Osteoblast (primary cell): Measurements from ENCODE around the gene RBM20. TPM values are rescaled to one million over a fixed set of nuclear protein-coding genes. Genes with fewer than 3 reads are reported as not detected.

Experiments
- DNase-seq: peaks from one replicate; pipeline ENCODE4 v3.0.0; 2011; ENCODE audit warnings: low spot score, mixed read lengths; ENCODE audit not compliant: insufficient read length; ENCODE audit errors: missing footprints
- H2AFZ ChIP-seq: 2 replicates; pipeline ENCODE4 v1.6.0; 2011; ENCODE audit warnings: mild to moderate bottlenecking, low read length
- H3K27ac ChIP-seq: 2 replicates; pipeline ENCODE4 v1.5.1; 2011; ENCODE audit warnings: mild to moderate bottlenecking, low read depth, low read length, moderate library complexity
- H3K27me3 ChIP-seq: 2 replicates; pipeline ENCODE4 v1.6.0; 2012; ENCODE audit warnings: mild to moderate bottlenecking, control low read depth, inconsistent platforms, low read length, moderate library complexity; ENCODE audit not compliant: insufficient read depth
- H3K36me3 ChIP-seq: 2 replicates; pipeline ENCODE4 v1.5.1; 2011; ENCODE audit warnings: mild to moderate bottlenecking, low read length, control low read depth, moderate library complexity; ENCODE audit not compliant: insufficient read depth
- H3K4me1 ChIP-seq: 2 replicates; pipeline ENCODE4 v1.5.1; 2011; ENCODE audit warnings: mild to moderate bottlenecking, low read length, control low read depth, moderate library complexity; ENCODE audit not compliant: insufficient read depth
- H3K4me2 ChIP-seq: 2 replicates; pipeline ENCODE4 v1.6.0; 2011; ENCODE audit warnings: mild to moderate bottlenecking, low read length; ENCODE audit not compliant: insufficient read depth
- H3K4me3 ChIP-seq: fragments of 200-600 bp; sonication (generic); 3 replicates; pipeline ENCODE4 v1.5.1; 2012; ENCODE audit warnings: mild to moderate bottlenecking, low read length, inconsistent platforms; ENCODE audit not compliant: insufficient read depth
- H3K79me2 ChIP-seq: 2 replicates; pipeline ENCODE4 v1.6.0; 2012; ENCODE audit warnings: mild to moderate bottlenecking, low read length, control low read depth, inconsistent platforms; ENCODE audit not compliant: insufficient read depth
- H3K9me3 ChIP-seq: 2 replicates; pipeline ENCODE4 v1.5.1; 2011; ENCODE audit warnings: low read depth, low read length, control low read depth
- H4K20me1 ChIP-seq: 2 replicates; pipeline ENCODE4 v1.6.0; 2012; ENCODE audit warnings: mild to moderate bottlenecking, low read length, control low read depth; ENCODE audit not compliant: insufficient read depth
- CTCF ChIP-seq: IDR thresholded peaks from 2 replicates; pipeline ENCODE4 v1.5.1; 2011; ENCODE audit warnings: mild to moderate bottlenecking, low read depth, low read length, moderate library complexity; ENCODE audit errors: extremely low read depth
- total RNA-seq: library from RNA; depleted of rRNA; stranded (reverse); fragments of >200 nt; gene quantifications from 2 replicates; pipeline ENCODE4 v1.2.3, GENCODE V29; 2012

The RBM20 gene
- total RNA-seq, 1 donor, result not detected

GRCh38 chr10:110666673-110667072 is 22.5 kb downstream of the RBM20 start:
- Histone ChIP-seq H2AFZ (no peak overlapping the region), H3K4me2 (no peak overlapping the region), H3K4me3 (no peak overlapping the region), H3K27me3 (peaks cover 28% of the 10 kb centered on the region), H3K27ac (no peak overlapping the region), H4K20me1 (no peaks in the 10 kb centered on the region), H3K4me1 (peaks cover 9% of the 10 kb centered on the region), H3K9me3 (no peaks in the 10 kb centered on the region), H3K79me2 (no peaks in the 10 kb centered on the region), H3K36me3 (no peaks in the 10 kb centered on the region)
- no peak for TF ChIP-seq CTCF
- DNase-seq, result no peak

- Histone ChIP-seq H3K4me3 (no peak overlapping the region), H4K20me1 (no peaks in the 10 kb centered on the region), H2AFZ (no peak overlapping the region), H3K36me3 (no peaks in the 10 kb centered on the region), H3K27me3 (peaks cover 25% of the 10 kb centered on the region), H3K79me2 (no peaks in the 10 kb centered on the region), H3K4me2 (no peak overlapping the region), H3K9me3 (no peaks in the 10 kb centered on the region), H3K27ac (no peak overlapping the region), H3K4me1 (peaks cover 13% of the 10 kb centered on the region)
- DNase-seq, result no peak
- no peak for TF ChIP-seq CTCF
Measured at GRCh38 chr10:110667620-110668343, 23.6 kb downstream of the RBM20 start.

DNA sequence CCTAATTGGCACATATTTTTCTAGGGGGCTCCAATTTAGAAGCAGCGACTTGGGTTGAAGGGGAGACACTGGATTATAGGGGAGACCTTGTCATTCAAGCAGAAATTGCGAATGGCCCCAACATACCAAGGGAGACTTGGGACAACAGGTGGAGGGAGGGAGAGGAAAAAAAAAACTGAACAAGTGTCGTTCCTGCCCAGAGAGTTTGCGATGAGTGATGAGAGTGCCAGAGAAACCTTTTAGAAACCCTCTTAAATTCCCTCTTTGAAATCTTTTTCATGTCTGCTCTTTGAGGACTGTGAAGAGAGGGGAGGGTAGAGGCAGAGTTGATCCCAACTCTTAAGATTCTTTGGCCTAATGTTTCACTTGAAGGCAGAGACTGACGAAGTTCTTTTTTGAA is 24.3 kb downstream of the RBM20 start:
- H3K79me2 ChIP-seq, result no peaks in the 10 kb centered on the region
- H3K36me3 ChIP-seq, result no peaks in the 10 kb centered on the region
- H3K27ac ChIP-seq, result no peak overlapping the region
- H3K9me3 ChIP-seq, result no peaks in the 10 kb centered on the region
- H3K4me1 ChIP-seq, result peaks cover 13% of the 10 kb centered on the region
- no peak overlapping the region for H3K4me3 ChIP-seq
- no peaks in the 10 kb centered on the region for H4K20me1 ChIP-seq
- peaks cover 32% of the 10 kb centered on the region for H3K27me3 ChIP-seq
- no peak overlapping the region for H3K4me2 ChIP-seq
- H2AFZ ChIP-seq, result no peak overlapping the region
- no peak for TF ChIP-seq CTCF
- DNase-seq, result no peak

GRCh38 chr10:110670335-110670734 is 26.2 kb downstream of the RBM20 start:
- TF ChIP-seq CTCF, result no peak
- peaks cover 6% of the 10 kb centered on the region for H3K4me1 ChIP-seq
- H3K4me3 ChIP-seq, result no peak overlapping the region
- peaks cover 46% of the 10 kb centered on the region for H3K27me3 ChIP-seq
- no peaks in the 10 kb centered on the region for H4K20me1 ChIP-seq
- DNase-seq, result no peak
- no peaks in the 10 kb centered on the region for H3K36me3 ChIP-seq
- H3K9me3 ChIP-seq, result no peaks in the 10 kb centered on the region
- H3K4me2 ChIP-seq, result no peak overlapping the region
- H3K79me2 ChIP-seq, result no peaks in the 10 kb centered on the region
- no peak overlapping the region for H3K27ac ChIP-seq
- H2AFZ ChIP-seq, result no peak overlapping the region
